RPMI7951 (cell line): ENCODE measurements around the gene P2RX3. TPM values are rescaled to one million over a fixed set of nuclear protein-coding genes. Genes with fewer than 3 reads are reported as not detected.

Experiments
- DNase-seq: peaks from one replicate; pipeline ENCODE4 v3.0.0-alpha.2; 2012; ENCODE audit warnings: low read depth
- total RNA-seq: library from RNA; depleted of rRNA; stranded (reverse); fragments of >200 nt; shearing (Covaris generic); gene quantifications from 2 replicates; pipeline ENCODE4 v1.2.3, GENCODE V29; 2014

Gene P2RX3
- total RNA-seq, 1 experiment from 2014 or later, result not detected

DNA sequence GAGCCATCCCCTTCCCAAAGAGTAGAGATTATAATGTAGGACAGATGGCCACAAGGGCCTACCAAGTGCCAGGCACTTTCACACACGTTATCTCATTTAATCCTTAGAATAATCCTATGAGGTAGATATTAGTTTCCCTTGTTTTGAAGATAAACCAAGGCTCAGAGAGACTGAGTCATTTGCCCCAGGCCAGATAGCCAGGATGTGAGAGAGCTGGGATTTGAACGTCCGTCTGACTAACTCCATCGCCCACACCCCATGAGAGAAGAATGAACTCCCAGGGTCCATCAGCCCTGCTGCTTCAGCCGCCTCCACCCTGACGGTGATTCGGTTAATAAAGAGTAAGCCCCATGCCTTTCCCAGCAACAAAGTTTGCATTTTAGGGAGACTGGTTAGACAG, 32.1 kb downstream of the P2RX3 start:
- peak; percentile 74 for DNase-seq

DNA sequence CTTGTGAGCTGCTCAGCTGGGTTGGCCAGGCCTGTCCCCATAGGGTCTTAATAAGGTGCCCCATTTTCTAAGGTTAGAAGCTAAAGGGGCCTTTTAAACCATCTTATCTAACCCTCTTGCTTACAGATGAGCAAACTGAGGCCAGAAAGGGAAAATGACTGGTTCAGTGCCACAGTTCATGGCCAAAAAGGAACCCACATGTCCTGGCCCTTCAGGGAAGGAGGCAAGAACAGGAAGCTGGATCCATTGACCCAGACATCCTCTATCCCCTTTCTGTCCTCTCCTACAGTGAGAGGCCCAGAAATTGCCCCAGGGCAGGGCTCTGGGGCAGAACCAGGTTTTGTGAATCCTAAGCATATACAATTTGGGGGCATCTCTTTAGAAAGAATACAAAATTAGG, 32.8 kb downstream of the P2RX3 start:
- no peak for DNase-seq

DNA sequence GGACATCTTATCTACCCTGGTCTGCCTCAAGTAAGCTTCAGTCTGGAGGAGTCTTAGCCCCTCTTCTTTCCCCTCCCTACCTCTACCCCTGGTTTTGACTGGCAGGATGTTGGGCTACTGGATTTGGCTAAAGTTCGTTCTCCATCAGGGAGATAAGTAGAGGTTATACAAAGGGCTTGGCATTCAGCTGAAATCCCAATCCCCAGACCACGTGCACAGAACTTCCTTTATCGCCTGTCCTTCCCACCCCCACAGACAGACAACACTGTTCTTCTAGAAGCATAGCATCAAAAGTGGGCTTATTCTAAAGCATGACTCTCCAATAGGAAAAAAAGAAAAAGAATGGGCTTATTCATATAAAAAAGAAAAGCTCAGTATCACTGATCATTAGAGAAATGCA, 35.0 kb downstream of the P2RX3 start:
- no peak for DNase-seq

- no peak for DNase-seq
These were observed 36.8 kb downstream of the P2RX3 start for GRCh38 chr11:57374966-57375365.

DNA sequence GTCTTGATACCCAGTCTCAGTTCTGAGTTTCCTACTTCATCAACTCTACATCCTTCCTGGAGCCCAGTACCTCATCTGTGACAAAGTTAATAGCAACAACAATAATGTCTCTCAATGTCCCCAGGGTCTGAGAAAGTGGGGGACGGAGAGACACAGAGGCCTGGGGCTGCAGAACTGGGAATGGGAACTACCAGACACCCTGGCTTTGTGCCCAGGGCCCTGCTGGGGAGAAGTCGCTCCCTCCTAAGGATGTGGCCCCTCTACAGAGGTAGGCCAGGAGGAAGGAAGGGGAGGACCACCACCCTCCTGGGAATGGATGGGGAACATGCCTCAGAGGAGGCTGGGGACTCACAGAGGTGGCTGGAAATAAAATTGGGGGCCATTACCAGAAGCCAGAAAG, 37.3 kb downstream of the P2RX3 start:
- no peak for DNase-seq

DNA sequence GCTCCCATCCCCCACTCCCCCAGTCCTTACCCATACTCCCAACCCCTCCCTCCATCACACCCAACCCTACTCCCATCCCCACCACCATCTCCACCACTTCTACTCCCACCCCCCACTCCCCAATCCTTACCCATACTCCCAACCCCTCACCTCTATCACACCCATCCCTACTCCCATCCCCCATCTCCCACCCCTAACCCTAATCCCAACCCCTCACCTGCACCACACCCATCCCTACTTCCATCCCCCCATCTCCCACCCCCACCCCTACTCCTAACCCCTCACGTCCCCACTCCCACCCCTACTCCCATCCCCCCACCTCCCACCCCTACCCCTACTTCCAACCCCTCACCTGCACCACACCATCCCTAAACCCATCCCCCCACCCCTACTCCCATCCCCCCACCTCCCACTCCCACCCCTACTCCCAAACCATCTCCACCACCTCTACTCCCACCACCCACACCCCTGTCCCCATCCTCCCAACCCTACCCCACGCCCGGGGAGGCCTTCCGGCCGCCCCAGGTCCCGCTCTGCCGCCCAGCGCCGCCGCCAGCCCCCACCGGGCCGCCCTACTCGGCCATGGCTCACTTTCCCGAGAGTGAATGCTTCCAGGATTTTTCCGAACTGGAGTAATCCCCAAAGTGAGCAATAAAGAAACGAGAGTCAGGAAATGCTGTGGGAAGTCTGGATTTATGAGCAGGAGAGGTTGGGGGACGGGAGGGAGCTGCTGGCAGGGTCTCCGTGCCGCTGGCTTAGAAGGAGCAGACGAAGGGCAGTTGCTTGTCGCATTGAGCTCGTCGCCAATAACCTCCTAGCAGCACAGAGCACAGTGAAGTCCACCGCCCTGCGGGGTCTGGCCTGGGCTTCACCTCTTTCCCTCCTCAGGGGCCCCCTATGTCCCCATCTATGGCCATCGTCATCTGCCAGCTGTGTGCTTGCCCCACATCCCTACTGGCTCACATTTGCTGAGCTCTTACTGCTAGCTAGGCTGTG, 38.2 kb downstream of the P2RX3 start:
- DNase-seq, result no peak

DNA sequence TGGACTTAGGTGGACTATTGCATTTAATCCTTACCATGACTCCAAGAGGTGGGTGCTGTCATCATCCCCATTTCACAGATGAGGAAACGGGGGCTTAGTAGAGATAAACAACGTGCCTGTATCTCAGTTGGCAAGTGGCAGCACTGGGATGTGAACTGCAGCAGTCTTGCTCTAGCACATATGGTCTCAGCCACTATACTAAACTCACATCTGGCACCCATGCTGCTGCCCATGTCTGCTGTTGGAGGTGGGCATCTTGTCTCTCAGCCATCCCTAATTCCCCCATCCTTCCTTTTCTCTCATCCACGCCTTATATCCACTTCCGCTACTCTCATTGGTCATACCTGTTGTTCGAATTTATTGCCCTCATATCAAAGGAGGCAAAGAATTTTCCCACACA, 39.0 kb downstream of the P2RX3 start:
- no peak for DNase-seq

GRCh38 chr11:57378186-57378585, 40.0 kb downstream of the P2RX3 start:
- no peak for DNase-seq

DNA sequence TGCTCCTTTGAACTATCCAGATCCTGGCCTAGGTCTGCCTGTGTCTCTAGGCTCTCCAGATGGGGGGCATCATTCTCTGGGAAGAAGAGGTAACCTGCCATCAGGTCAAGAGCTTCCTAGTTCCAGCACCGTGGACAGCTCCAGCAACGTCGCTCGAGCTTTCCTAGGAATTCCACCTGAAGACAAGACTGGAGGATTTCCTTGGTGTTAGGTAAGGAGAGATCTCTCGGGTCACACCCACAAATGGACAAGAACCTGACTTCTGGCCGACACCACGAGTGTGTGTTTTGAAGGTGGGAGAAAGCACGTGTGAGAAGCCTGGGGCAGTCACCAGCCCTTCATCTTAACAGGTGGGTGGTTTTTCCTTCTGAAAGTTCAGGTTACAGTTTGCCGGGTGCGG, 41.6 kb downstream of the P2RX3 start:
- peak; percentile 17 for DNase-seq

GRCh38 chr11:57380975-57381374, 42.8 kb downstream of the P2RX3 start, which contains the start of gene PRG3:
TSS of gene PRG3 (minus strand) at chr11:57381150. CDS start at chr11:57380708, 442 bp downstream.
- DNase-seq, result no peak

DNA sequence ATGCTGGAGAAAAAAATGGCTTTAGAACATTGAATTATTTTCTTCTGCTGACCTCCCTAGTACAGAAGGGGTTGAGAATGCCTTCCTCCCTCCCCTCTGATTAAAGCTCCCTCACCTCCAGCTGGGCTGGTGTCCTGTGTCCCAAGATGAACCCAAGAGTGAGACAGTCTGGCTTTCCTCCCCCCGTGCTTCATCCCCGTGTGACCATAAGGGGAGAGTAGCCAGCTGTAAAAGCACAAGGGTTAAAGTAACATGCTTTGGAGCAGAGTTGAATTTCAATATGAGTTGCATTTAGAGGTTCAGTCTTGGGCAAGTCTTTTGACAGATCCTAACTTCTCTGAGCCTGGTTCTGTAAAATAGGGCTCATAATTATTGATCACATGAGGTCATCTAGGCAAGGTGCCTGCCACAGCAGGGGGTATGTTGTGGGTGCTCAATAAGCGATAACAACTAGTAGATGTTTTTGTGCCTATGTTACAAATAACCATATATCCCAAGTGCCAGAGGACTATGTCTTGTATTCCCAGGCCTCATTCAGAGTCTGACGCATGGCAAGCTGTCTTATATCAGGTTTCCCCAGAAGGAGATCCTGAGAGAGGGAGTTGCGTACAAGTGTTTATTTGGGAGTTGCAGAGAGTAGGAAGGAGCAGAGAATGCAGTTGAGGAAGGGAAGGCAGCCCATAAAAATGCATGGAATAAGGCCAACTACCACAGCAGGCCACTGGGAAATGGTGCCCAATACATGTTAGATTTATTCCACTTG, 48.2 kb downstream of the P2RX3 start:
- no peak for DNase-seq

DNA sequence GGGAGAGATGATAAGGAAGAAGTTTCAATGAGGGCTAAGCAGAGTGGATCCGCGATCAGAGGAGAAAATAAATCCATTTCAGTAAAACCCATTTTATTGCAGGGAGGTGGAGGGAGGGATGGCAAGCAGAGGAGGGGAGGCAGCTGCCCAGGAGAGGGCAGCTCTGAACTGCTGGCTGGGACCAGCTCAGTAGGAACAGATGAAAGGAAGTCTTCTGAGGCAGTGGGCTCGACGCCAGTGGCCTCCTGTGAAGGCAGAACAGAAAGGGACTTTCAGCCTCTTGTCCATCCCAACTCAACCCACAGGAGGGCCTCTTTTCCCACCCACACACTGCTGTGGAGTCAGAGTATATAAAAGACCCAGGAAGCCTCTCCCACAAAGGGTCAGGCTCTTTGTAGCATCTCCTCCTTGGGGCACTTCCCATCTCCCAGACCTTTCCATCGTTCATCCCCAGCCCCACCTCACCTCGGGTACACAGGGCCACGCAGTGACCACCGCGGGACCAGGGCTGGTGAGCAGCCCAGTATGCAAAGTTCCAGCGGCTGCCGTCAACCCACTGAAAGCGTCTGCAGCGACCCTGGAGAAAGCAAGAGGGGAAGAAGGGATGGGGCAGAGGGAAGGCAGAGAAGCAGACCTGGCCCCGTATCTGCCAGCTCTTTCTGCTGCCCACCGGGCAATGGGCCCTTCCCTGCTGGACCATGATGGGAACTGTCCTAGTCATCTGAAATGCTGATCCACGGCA, 49.3 kb downstream of the P2RX3 start:
- peak; percentile 38 for DNase-seq

- no peak for DNase-seq
These were observed 52.4 kb downstream of the P2RX3 start, which contains the start of gene PRG2 for GRCh38 chr11:57390535-57390934. TSS of gene PRG2 (minus strand) at chr11:57390650. CDS start at chr11:57389944, 706 bp downstream.

DNA sequence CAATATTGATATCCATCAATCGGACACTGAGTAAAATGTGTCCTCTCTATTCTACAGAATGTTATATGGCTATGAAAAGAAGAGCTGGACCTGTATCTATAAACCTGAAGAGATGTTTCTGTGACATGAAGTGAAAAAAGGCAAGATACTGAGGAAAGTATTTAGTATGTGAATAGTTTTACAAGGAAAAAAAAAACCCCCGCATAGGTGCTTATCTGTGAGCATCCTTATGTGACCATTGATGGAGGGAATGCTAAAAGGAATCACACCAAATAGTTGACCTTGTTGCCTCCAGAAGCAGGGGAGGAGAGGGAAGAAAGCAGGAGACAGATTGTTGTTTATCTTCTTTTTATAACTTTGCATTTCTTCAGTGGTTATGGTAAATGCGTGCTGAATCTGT, 53.0 kb downstream of the P2RX3 start:
- DNase-seq, result no peak

DNA sequence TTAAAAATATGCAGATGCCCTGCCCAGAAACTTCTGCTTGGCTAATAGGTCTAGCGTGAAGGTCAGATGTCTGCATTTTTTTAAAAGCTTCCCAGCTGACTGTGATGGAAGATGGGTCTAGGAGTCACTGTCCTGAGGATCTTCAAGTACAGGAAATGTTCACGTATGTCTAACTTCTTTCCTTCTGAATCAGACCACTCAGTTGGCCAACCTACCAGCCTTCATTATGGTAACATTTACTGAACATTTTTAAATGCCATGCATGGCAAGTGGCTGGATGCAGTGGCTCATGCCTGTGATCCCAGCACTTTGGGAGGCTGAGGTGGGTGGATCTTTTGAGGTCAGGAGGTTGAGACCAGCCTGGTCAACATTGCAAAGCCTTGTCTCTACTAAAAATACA, 53.4 kb downstream of the P2RX3 start:
- no peak for DNase-seq

- DNase-seq, result no peak
These were observed 54.1 kb downstream of the P2RX3 start for GRCh38 chr11:57392066-57392762.

GRCh38 chr11:57392763-57393105, 54.6 kb downstream of the P2RX3 start:
- DNase-seq, result no peak

GRCh38 chr11:57394203-57394965, 56.2 kb downstream of the P2RX3 start:
- DNase-seq, result no peak

DNA sequence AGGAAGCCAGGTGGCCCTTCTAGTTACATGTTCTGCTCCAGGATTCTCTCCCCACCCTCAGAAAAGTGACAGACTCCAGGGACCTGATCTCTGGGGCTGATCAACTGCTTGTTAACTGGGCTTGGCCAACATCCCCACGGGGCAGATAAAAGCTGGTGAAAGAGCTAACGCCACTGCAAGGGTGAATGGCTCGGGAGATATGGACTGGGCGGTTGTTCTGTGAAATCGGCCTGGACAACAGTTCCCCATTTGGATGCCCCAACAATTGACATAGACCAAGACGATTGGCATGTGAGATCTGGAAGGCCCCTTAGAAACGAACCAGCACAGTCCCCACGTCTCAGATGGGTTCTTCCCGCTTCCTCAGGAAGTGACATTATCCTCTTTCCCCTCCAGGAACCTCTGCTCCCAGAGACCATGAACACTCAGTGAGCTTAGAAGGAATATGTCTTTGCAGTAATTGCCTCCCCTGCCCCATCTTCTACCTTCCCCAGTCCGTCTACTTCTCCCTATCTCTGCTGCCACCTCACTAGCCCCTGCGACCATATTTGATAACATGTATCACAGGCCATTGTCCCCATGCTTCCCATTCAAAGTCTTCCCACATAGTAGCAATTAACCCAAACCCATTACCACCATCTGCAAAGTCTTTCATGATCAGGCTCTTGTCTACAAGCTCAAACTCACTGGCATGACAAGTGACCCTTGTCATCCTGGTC, 57.9 kb downstream of the P2RX3 start:
- no peak for DNase-seq

GRCh38 chr11:57396744-57397143, 58.6 kb downstream of the P2RX3 start:
- DNase-seq, result no peak
